ENCODE results near the gene MAL. TPM values are rescaled to one million over a fixed set of nuclear protein-coding genes. Genes with fewer than 3 reads are reported as not detected.

Gene MAL
- total RNA-seq, 2 experiments from 2014 or later, result 35.4 to 43.3 TPM

DNA sequence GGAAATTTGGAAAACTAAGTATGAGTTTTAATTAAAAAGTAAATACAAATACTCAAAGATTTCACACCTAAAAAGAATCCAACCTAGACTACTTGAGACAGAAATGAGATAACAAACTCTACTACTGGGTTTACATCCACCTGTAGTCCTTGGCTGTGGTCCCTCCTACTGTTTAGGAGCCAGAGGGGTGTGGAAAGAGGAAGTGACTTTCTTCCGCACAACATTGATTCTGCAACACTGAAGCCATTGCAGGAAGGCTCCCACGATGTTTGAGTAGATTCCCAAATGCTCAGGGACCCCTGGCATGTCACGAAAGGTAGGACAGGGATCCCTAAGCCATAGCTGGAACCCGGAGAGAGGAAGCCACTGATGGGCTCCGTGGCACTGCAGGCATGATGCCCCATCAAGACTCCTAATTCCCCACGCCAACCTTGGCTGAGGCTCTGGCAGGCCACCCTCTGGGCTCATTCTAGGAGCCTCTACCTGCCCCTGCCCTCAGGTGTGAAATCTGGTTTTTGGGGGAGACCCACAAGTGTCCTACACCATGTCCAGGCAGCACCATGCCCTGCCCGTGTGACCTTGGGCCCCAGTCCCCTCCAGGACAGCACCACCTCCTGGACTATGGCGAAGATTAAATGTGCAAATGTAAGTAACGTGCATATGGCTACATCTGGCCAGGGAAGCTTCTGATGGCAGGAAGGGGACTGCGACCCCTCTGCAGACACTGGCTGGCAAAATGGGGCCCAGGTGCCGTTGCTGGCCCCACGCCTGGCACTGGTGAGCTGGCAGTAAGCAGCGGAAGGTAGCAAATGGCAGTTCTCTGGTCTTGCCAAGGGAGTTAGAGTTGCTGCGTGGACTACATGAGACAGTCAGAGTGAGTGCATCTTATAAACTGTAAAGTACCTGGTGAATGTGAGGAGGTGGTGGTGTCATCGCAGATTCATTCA, 38.2 kb upstream of the MAL start:
- H3K27ac Mint-ChIP-seq, result no peak overlapping the region
- intact Hi-C loops (cut with DNase I, micrococcal nuclease), result no loop called here
- no peak for DNase-seq
- ChIA-PET CTCF (interaction anchor here (0.6 to 2.5 kb wide), 13 partner anchors 9 to 131 kb away, joined by 3 to 10 read pairs (median 4); no protein-coding TSS in a partner anchor), POLR2A (no interaction called here)
- peaks cover 3% of the 10 kb centered on the region for H3K27me3 Mint-ChIP-seq
- H3K36me3 Mint-ChIP-seq (ENCODE audit: low read depth), result no peaks in the 10 kb centered on the region
- H3K9me3 Mint-ChIP-seq (ENCODE audit: low read depth), result no peaks in the 10 kb centered on the region
- no peaks in the 10 kb centered on the region for H3K4me1 Mint-ChIP-seq
- no peak for ATAC-seq
- no peak overlapping the region for H3K4me3 Mint-ChIP-seq

DNA sequence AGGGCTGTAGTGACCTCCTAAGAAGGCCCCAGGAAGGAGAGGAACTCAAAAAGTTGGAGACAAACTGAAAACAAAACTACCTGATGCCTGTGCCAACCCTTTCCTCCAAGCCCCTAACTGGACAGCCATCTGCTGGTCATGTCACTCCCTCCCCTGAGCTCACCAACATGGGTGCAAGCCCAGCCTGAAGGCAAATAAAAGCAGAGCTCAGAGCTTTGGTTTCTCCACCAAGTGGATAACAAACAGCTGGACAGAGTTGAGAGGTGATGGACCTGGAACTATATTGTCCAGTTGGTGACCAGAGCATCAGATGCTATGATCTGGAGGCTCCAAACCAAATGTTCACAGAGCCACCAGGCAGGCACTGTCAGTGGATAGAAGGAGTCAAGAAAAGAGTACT, 34.6 kb upstream of the MAL start:
- Mint-ChIP-seq H3K27me3 (peaks cover 4% of the 10 kb centered on the region), H3K9me3 (ENCODE audit: low read depth) (no peaks in the 10 kb centered on the region), H3K36me3 (ENCODE audit: low read depth) (no peaks in the 10 kb centered on the region), H3K27ac (no peak overlapping the region), H3K4me1 (no peaks in the 10 kb centered on the region), H3K4me3 (no peak overlapping the region)
- ChIA-PET CTCF (interaction anchor here (1.0 to 1.1 kb wide), 2 partner anchors 124 to 125 kb away, joined by 3 read pairs; no protein-coding TSS in a partner anchor), POLR2A (no interaction called here)
- intact Hi-C loops (cut with DNase I, micrococcal nuclease), result no loop called here
- DNase-seq (no peak), ATAC-seq (no peak)

DNA sequence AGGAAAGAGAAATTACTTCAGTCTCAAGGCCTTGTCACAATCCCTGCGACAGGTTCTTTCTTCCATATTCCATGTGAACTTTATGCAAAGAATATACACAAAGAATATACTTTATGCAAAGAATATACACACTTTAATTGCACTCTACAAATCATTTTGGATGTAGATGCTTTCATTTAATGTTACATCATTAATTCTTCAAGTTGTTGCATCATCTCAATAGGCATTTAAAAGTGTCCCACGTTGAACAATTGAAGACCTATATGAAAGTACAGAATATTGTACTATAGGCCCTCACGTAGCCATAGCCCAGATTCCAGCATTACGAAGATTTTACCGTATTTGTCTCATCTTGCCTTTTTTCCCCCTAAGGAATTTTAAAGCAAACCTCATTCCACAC, 33.1 kb upstream of the MAL start:
- intact Hi-C loops (cut with DNase I, micrococcal nuclease), result no loop called here
- H3K9me3 Mint-ChIP-seq (ENCODE audit: low read depth), result no peaks in the 10 kb centered on the region
- H3K36me3 Mint-ChIP-seq (ENCODE audit: low read depth), result no peaks in the 10 kb centered on the region
- POLR2A ChIA-PET, result no interaction called here
- ATAC-seq (no peak), DNase-seq (no peak)
- CTCF ChIA-PET, result no interaction called here
- H3K27ac Mint-ChIP-seq, result no peak overlapping the region
- peaks cover 9% of the 10 kb centered on the region for H3K27me3 Mint-ChIP-seq
- no peak overlapping the region for H3K4me3 Mint-ChIP-seq
- no peaks in the 10 kb centered on the region for H3K4me1 Mint-ChIP-seq

DNA sequence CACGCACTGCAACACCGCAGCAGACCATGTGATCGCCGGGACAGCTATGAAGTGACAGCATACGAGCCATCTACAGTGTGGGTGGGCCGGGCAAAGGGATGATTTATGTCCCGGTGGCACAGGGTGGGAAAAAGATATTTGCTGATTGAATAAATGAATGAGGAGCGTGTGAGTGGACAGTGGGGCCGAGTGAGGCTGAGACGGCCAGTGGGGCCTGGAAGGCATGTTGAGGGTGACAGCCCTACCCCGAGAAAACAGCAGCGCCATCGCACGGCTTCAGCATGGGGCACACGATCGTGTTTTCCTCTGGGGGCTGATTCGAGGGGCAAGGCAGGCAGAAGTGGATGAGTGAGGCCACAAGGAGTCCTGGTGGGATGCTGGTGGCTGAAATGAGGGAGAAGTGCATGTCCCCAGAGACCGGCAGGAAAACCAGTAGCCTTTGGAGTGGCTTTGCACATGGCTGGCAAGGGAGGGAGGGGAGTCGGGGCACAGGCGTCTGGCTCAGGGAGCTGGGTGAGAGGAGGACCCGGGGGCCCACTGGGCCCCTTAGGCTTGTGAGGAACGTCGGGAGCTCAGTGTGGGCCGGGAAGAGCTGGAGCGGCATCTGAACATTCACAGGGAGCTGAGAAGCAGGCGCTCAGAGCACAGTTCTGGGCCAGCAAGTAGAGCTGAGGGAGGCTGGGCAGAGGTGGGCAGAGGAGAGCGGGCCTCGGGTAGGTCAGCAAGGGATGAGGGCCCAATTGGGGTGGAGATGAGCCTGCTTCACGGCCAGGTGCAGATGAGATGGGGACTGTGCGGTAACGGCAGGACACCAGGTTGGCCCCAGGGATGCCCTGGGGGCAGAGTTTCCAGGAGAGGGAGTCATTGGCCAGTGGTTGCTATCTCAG, 32.1 kb upstream of the MAL start:
- intact Hi-C loops (cut with DNase I, micrococcal nuclease), result no loop called here
- ChIA-PET CTCF (no interaction called here), POLR2A (no interaction called here)
- Mint-ChIP-seq H3K36me3 (ENCODE audit: low read depth) (no peaks in the 10 kb centered on the region), H3K9me3 (ENCODE audit: low read depth) (no peaks in the 10 kb centered on the region), H3K27me3 (peaks cover 13% of the 10 kb centered on the region), H3K4me3 (no peak overlapping the region), H3K4me1 (no peaks in the 10 kb centered on the region), H3K27ac (no peak overlapping the region)
- ATAC-seq (no peak), DNase-seq (no peak)

DNA sequence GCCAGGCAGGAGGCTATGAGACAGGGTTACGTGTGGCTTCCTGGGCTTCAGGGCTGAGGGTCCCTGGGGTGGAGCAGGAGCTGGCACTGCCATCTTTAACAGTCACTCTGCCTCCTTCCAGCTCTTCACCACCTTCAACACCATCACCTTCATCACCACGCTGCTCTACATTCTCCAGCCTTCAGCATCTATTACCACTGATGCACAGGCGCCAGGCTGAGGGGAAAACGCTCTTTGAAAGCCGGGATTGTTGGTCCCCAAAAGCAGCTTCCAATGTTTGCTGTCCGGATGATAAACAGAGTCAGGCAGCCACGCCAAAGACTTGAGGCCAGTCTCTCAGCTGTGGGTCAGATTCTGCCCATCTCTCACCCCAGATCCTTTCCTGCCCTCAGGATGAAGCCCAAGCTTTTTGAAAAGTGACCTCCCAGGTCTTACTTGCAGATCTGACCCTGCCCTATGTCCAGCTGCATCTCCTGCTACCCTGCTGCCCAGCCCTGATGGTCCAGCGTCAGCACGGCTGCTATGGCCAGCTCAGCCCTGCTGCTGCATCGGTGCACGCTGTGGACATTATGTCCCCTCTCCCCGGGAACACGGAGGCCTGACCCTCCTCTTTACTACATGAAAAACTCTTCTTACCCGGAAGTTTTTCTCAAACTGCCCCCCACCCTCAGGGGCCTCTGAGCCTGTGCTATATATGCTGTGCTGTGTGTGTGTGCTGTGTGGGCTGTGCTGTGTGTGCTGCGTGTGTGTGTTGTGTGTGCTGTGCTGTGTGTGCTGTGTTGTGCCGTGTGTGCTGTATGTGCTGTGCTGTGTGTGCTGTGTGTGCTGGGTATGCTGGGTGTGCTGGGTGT, 31.2 kb upstream of the MAL start:
- POLR2A ChIA-PET, result no interaction called here
- Mint-ChIP-seq H3K4me3 (no peak overlapping the region), H3K27me3 (peaks cover 13% of the 10 kb centered on the region), H3K9me3 (ENCODE audit: low read depth) (no peaks in the 10 kb centered on the region), H3K27ac (no peak overlapping the region), H3K36me3 (ENCODE audit: low read depth) (no peaks in the 10 kb centered on the region), H3K4me1 (no peaks in the 10 kb centered on the region)
- intact Hi-C loops (cut with DNase I, micrococcal nuclease), result no loop called here
- CTCF ChIA-PET, result no interaction called here
- no peak for ATAC-seq
- no peak for DNase-seq

DNA sequence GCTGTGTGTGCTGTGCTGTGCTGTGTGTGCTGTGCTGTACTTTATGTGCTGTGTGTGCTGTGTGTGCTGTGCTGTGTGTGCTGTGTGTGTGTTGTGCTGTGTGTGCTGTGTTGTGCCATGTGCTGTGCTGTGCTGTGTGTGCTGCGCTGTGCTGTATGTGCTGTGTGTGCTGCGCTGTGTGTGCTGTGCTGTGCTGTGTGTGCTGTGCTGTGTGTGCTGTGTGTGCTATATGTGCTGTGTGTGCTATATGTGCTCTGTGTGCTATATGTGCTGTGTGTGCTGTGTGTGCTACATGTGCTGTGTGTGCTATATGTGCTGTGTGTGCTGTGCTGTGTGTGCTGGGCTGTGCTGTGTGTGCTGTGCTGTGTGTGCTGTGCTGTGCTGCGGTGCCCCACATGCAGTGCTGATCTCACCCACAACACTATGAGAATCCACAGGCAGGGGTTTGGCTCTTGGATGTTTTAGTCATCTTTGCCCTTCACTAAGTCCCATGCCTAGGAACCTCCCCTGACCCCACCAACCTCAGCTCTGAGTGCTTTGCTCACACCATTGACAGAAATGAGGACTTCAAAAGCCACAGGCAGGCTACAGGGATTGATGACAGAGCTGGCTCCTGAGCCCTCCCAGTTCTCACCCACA, 30.5 kb upstream of the MAL start:
- ChIA-PET POLR2A (no interaction called here), CTCF (interaction anchor here (0.8 to 2.0 kb wide), 3 partner anchors 9 to 27 kb away, joined by 3 to 9 read pairs (median 3); no protein-coding TSS in a partner anchor)
- H3K27me3 Mint-ChIP-seq, result peaks cover 13% of the 10 kb centered on the region
- H3K9me3 Mint-ChIP-seq (ENCODE audit: low read depth), result no peaks in the 10 kb centered on the region
- no peaks in the 10 kb centered on the region for H3K36me3 Mint-ChIP-seq (ENCODE audit: low read depth)
- DNase-seq, result no peak
- H3K4me1 Mint-ChIP-seq, result no peaks in the 10 kb centered on the region
- intact Hi-C loops (cut with DNase I, micrococcal nuclease), result no loop called here
- no peak overlapping the region for H3K4me3 Mint-ChIP-seq
- no peak overlapping the region for H3K27ac Mint-ChIP-seq
- no peak for ATAC-seq

DNA sequence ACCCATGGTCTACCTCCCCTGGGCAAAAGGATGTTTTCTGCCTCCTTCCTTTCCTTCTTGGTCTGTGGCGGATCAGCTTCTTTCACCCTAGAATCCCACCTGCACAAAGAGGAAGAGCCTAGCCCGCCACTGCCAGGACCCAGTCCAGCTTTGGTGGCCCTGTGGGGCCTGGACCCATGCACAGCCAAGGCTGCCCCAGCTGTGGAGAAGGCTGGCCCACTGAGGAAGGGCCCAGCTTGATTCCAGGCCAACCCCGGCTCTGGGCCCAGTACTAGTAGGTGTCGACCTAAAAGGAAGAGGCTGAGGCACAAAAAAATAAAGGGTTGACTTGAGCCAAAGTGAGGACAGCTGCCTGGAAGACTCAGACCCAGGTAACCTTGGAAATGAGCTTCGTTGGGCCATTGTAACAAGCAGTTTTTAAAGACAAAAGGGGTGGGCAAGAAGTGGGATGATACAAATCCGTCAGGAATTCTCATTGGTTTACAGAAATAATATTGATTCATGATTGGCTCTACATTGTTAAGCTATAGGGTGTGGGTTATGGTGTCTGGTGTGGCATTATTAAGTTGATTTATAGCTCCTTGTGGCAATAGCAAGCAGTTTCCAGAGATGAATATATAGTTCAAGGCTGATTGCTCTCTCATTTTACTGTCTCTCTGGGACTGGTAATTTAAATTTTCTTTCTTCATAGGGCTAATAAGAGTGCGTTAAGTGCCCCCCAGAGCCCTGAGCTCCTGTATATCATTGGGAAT, 29.8 kb upstream of the MAL start:
- H3K4me1 Mint-ChIP-seq, result no peaks in the 10 kb centered on the region
- no peak overlapping the region for H3K4me3 Mint-ChIP-seq
- H3K27me3 Mint-ChIP-seq, result peaks cover 13% of the 10 kb centered on the region
- intact Hi-C loops (cut with DNase I, micrococcal nuclease), result no loop called here
- ATAC-seq (no peak), DNase-seq (no peak)
- POLR2A ChIA-PET, result interaction anchor here (0.6 kb wide), 1 partner anchor 264 kb away, joined by 4 read pairs; no protein-coding TSS in a partner anchor
- no peak overlapping the region for H3K27ac Mint-ChIP-seq
- CTCF ChIA-PET, result interaction anchor here (0.8 to 2.0 kb wide), 4 partner anchors 9 to 39 kb away, joined by 3 to 9 read pairs (median 3); no protein-coding TSS in a partner anchor
- no peaks in the 10 kb centered on the region for H3K36me3 Mint-ChIP-seq (ENCODE audit: low read depth)
- no peaks in the 10 kb centered on the region for H3K9me3 Mint-ChIP-seq (ENCODE audit: low read depth)

DNA sequence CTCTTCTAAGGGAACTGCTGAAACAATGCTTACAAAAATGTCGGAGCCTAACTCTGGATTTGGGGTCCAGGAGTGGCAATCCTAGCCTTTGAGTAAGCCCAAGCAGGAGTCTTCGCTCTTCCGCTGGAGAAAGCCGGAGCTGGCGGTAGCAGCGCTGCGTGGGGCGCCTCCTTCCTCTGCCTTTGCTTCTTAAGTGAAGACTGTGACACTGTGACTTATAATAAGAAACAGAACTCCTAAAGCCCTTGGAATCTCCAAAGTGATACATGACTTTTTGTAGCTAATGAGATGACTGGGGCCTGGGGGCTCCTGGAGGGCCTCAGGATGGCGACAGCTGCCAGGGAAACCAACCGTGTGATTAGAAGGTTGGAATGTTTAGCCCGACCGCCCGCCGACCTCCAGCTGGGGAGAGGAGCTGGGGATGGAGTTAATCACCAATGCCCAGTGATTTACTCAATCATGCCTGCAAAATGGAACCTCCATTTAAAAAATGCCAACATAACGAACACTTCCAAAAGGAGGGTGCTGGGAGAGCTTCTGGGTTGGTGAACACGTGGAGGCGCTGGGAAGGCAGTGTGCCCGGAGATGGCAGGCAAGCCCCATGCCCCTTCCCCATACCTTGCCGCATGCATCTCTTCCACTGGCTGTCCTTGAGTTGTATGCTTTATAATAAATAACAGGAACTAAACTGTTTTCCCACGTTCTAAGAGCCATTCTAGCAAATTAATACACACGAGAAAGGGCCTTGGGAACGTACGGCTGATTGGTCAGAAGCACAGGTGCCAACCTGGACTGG, 29.0 kb upstream of the MAL start:
- Mint-ChIP-seq H3K27ac (no peak overlapping the region), H3K9me3 (ENCODE audit: low read depth) (no peaks in the 10 kb centered on the region), H3K4me3 (no peak overlapping the region), H3K36me3 (ENCODE audit: low read depth) (no peaks in the 10 kb centered on the region), H3K4me1 (no peaks in the 10 kb centered on the region), H3K27me3 (peaks cover 13% of the 10 kb centered on the region)
- ChIA-PET CTCF (interaction anchor here (1.0 to 2.0 kb wide), 3 partner anchors 10 to 40 kb away, joined by 3 to 9 read pairs (median 3); no protein-coding TSS in a partner anchor), POLR2A (interaction anchor here (0.6 kb wide), 1 partner anchor 264 kb away, joined by 4 read pairs; no protein-coding TSS in a partner anchor)
- ATAC-seq (no peak), DNase-seq (no peak)
- intact Hi-C loops (cut with DNase I, micrococcal nuclease), result no loop called here

DNA sequence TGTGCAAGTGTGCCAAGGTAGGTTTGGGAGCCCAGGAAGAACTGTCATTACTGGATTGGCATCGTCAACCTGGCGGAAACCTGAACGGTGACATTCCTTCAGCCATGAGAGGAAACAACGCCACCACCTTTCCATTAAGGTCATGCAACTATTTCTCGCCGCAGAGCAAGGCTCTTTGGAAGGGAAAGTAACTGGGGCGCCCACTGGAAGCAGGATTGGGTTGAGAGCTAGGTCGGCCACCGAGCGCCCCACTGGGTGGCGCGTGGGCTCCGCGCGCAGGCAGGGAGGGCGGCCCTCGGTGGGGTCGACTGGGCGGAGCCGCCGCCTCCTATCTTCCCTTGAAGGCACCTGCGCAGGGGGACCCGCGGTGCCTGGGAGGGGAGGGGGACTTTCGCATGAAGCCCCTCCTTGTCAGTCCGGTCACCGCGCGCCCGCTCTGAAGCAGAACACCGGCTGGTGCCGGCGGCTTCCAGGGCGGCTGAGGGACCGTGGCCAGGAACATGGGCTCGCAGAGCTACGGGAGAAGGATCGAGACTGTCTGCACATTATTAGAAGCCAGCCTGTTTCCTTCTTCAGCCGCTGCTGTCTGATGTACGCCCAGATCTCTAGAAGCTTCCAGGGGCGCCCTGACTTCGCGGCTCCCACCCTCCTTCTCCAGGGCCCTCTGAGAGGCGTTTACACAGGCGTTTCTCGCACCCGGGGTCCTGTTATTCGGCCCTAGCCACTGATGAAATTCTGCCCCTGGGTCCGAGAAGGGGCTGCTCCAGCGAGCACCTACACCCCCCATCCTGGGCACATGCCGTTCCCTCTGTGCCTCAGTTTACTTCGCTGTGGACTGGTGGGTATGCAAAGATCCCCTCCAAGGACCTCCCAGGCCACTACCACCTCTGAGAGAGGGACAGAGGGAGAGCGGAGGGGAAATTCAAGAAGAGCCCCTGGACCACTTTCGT, 27.3 kb upstream of the MAL start:
- Mint-ChIP-seq H3K36me3 (ENCODE audit: low read depth) (no peaks in the 10 kb centered on the region), H3K4me1 (no peaks in the 10 kb centered on the region), H3K27me3 (peaks cover 13% of the 10 kb centered on the region), H3K27ac (no peak overlapping the region), H3K9me3 (ENCODE audit: low read depth) (no peaks in the 10 kb centered on the region), H3K4me3 (no peak overlapping the region)
- POLR2A ChIA-PET, result no interaction called here
- DNase-seq, result no peak
- ATAC-seq, result no peak
- CTCF ChIA-PET, result no interaction called here
- intact Hi-C loops (cut with DNase I, micrococcal nuclease), result no loop called here
